ENCODE measurements around the gene CST4. TPM values are rescaled to one million over a fixed set of nuclear protein-coding genes. Genes with fewer than 3 reads are reported as not detected.

CST4 gene
- total and polyA plus RNA-seq, 2 donors (not counting 1 experiment from before 2014, with no cell fraction given), result not detected

- ATAC-seq (ENCODE audit: low read depth) (no peak), DNase-seq (no peak)
- TF ChIP-seq EZH2 (IDR thresholded peaks at IDR 0.05; ENCODE audit: borderline replicate concordance, insufficient read depth, low read depth, low read length, poor library complexity, severe bottlenecking) (no peak), CTCF (IDR thresholded peaks at IDR 0.05) (no peak)
- Histone ChIP-seq H3K79me2 (ENCODE audit: control insufficient read depth, insufficient read depth, low read length) (no peaks in the 10 kb centered on the region), H3K27ac (ENCODE audit: low read length in 2 of 2) (no peak overlapping the region), H3K4me3 (ENCODE audit: control extremely low read depth in 1 of 5, extremely low read depth in 1 of 5, insufficient read depth in 1 of 5, low read depth in 2 of 5, low read length in 4 of 5) (no peak overlapping the region), H4K20me1 (ENCODE audit: control insufficient read depth, insufficient read depth, low read length, poor library complexity, severe bottlenecking) (no peaks in the 10 kb centered on the region), H3K4me2 (replicated peaks; ENCODE audit: low read depth, low read length, poor library complexity, severe bottlenecking) (no peak overlapping the region), H3K27me3 (replicated peaks in 1 of 4; ENCODE audit: control extremely low read depth in 1 of 4, control insufficient read depth in 3 of 4, insufficient read depth in 4 of 4, low read length in 3 of 4) (no peaks in the 10 kb centered on the region), H2AFZ (ENCODE audit: insufficient read depth, low read depth, low read length, poor library complexity, severe bottlenecking) (no peak overlapping the region), H3K9me3 (ENCODE audit: control extremely low read depth in 1 of 3, control insufficient read depth in 2 of 3, insufficient read depth in 1 of 3, low read length in 2 of 3) (no peaks in the 10 kb centered on the region), H3K4me1 (ENCODE audit: control insufficient read depth in 2 of 2, insufficient read depth in 2 of 2, low read length in 2 of 2) (no peaks in the 10 kb centered on the region), H3K9ac (ENCODE audit: low read length) (no peak overlapping the region), H3K36me3 (replicated peaks in 1 of 2; ENCODE audit: control extremely low read depth in 1 of 2, control insufficient read depth in 1 of 2, extremely low read depth in 1 of 2, insufficient read depth in 2 of 2, low read length in 1 of 2) (no peaks in the 10 kb centered on the region)
- Mint-ChIP-seq H3K4me1 (no peaks in the 10 kb centered on the region), H3K4me3 (no peak overlapping the region), H3K27ac (no peak overlapping the region), H3K9me3 (ENCODE audit: insufficient read depth) (no peaks in the 10 kb centered on the region), H3K27me3 (peaks cover 3% of the 10 kb centered on the region)
- CTCF ChIA-PET, result interaction anchor here (1.1 kb wide), 1 partner anchor 11 kb away, joined by 3 read pairs; no protein-coding TSS in a partner anchor
- intact Hi-C loops (cut with micrococcal nuclease), result no loop called here
- POLR2A ChIA-PET, result no interaction called here
- no CpG with 5 or more reads among the region's 4 CpGs for WGBS (ENCODE audit: insufficient coverage)
Observed at GRCh38 chr20:23702021-23702420, 13.2 kb upstream of the CST4 start.

- no peak overlapping the region for H3K4me2 ChIP-seq (replicated peaks; ENCODE audit: low read depth, low read length, poor library complexity, severe bottlenecking)
- H3K9ac ChIP-seq (ENCODE audit: low read length), result no peak overlapping the region
- no peaks in the 10 kb centered on the region for H3K36me3 ChIP-seq (replicated peaks in 1 of 2; ENCODE audit: control extremely low read depth in 1 of 2, control insufficient read depth in 1 of 2, extremely low read depth in 1 of 2, insufficient read depth in 2 of 2, low read length in 1 of 2)
- WGBS (ENCODE audit: insufficient coverage), result 72% methylated on average over 3 of the region's 3 CpGs
- Mint-ChIP-seq H3K4me1 (no peaks in the 10 kb centered on the region), H3K4me3 (no peak overlapping the region), H3K27ac (no peak overlapping the region), H3K9me3 (ENCODE audit: insufficient read depth) (no peaks in the 10 kb centered on the region), H3K27me3 (peaks cover 3% of the 10 kb centered on the region)
- ChIA-PET CTCF (no interaction called here), POLR2A (no interaction called here)
- intact Hi-C loops (cut with micrococcal nuclease), result no loop called here
- H3K4me1 ChIP-seq (ENCODE audit: control insufficient read depth in 2 of 2, insufficient read depth in 2 of 2, low read length in 2 of 2), result no peaks in the 10 kb centered on the region
- H4K20me1 ChIP-seq (ENCODE audit: control insufficient read depth, insufficient read depth, low read length, poor library complexity, severe bottlenecking), result no peaks in the 10 kb centered on the region
- DNase-seq, result no peak
- no peak for ATAC-seq (ENCODE audit: low read depth)
- no peak overlapping the region for H2AFZ ChIP-seq (ENCODE audit: insufficient read depth, low read depth, low read length, poor library complexity, severe bottlenecking)
- no peak overlapping the region for H3K27ac ChIP-seq (ENCODE audit: low read length in 2 of 2)
- H3K4me3 ChIP-seq (ENCODE audit: control extremely low read depth in 1 of 5, extremely low read depth in 1 of 5, insufficient read depth in 1 of 5, low read depth in 2 of 5, low read length in 4 of 5), result no peak overlapping the region
- no peaks in the 10 kb centered on the region for H3K27me3 ChIP-seq (replicated peaks in 1 of 4; ENCODE audit: control extremely low read depth in 1 of 4, control insufficient read depth in 3 of 4, insufficient read depth in 4 of 4, low read length in 3 of 4)
- no peak for TF ChIP-seq CTCF (IDR thresholded peaks at IDR 0.05)
- no peak for TF ChIP-seq EZH2 (IDR thresholded peaks at IDR 0.05; ENCODE audit: borderline replicate concordance, insufficient read depth, low read depth, low read length, poor library complexity, severe bottlenecking)
- no peaks in the 10 kb centered on the region for H3K9me3 ChIP-seq (ENCODE audit: control extremely low read depth in 1 of 3, control insufficient read depth in 2 of 3, insufficient read depth in 1 of 3, low read length in 2 of 3)
- H3K79me2 ChIP-seq (ENCODE audit: control insufficient read depth, insufficient read depth, low read length), result no peaks in the 10 kb centered on the region
Observed at GRCh38 chr20:23700931-23701330, 12.1 kb upstream of the CST4 start.
